Measurements from ENCODE around the gene TTC21B.

TTC21B gene

DNA sequence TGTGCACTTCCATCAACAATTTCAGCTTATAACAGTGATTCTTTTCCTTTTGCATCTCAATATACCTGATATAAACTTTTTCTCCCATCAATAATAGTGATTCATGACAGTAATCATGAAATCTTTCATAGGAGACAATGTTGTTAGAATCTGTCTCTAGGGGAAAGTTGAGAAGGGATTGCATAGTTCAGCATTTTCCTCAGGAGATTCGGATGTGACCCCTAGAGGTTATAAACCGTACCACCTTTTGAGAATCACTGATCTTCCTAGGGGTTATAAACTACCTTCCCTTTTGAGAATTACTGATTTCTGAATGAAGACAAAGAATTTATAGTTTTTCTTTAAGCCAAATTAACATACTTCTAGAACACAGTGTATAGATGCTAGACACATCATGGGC, 106.6 kb downstream of the TTC21B start:
- Histone ChIP-seq H3K9ac (ENCODE audit: low read depth in 1 of 2, low read length in 2 of 2) (no peak overlapping the region), H3K4me1 (ENCODE audit: control insufficient read depth in 1 of 2, insufficient read depth in 2 of 2, low read length in 2 of 2) (no peaks in the 10 kb centered on the region), H3K36me3 (ENCODE audit: control insufficient read depth in 1 of 2, insufficient read depth in 2 of 2, low read length in 2 of 2) (no peaks in the 10 kb centered on the region), H3K27ac (ENCODE audit: low read depth, low read length) (no peak overlapping the region), H3K4me3 (ENCODE audit: low read depth in 1 of 2, low read length in 2 of 2) (no peak overlapping the region), H3K27me3 (ENCODE audit: control insufficient read depth in 1 of 2, insufficient read depth in 2 of 2, low read length in 2 of 2) (no peaks in the 10 kb centered on the region), H3K9me3 (ENCODE audit: control insufficient read depth in 1 of 2, low read length in 2 of 2) (no peaks in the 10 kb centered on the region)

- Histone ChIP-seq H3K36me3 (ENCODE audit: control insufficient read depth in 1 of 2, insufficient read depth in 2 of 2, low read length in 2 of 2) (no peaks in the 10 kb centered on the region), H3K27ac (ENCODE audit: low read depth, low read length) (no peak overlapping the region), H3K4me3 (ENCODE audit: low read depth in 1 of 2, low read length in 2 of 2) (no peak overlapping the region), H3K4me1 (ENCODE audit: control insufficient read depth in 1 of 2, insufficient read depth in 2 of 2, low read length in 2 of 2) (no peaks in the 10 kb centered on the region), H3K9me3 (ENCODE audit: control insufficient read depth in 1 of 2, low read length in 2 of 2) (no peaks in the 10 kb centered on the region), H3K27me3 (ENCODE audit: control insufficient read depth in 1 of 2, insufficient read depth in 2 of 2, low read length in 2 of 2) (no peaks in the 10 kb centered on the region), H3K9ac (ENCODE audit: low read depth in 1 of 2, low read length in 2 of 2) (no peak overlapping the region)
Observed at GRCh38 chr2:165846056-165846455, 107.5 kb downstream of the TTC21B start.

DNA sequence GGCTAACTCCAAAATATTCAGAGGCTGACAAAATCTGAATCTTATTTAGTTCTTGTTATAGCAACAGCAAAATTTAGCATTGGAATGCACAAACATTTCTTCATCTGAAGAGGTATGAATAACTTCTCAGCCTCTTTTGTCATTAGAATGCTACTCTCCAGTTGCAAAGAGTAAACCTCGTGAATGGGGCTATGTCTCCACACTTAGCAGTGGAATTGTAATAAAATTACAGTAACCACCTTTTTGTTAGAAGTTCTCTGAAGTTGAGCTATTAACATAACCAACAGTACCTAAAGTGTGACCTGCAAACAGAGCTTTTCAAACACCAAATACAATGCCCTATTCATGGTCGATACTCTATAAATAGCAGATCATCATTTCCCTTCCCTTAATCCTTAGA, 109.4 kb downstream of the TTC21B start:
- no peaks in the 10 kb centered on the region for H3K9me3 ChIP-seq (ENCODE audit: control insufficient read depth in 1 of 2, low read length in 2 of 2)
- H3K9ac ChIP-seq (ENCODE audit: low read depth in 1 of 2, low read length in 2 of 2), result no peak overlapping the region
- no peaks in the 10 kb centered on the region for H3K4me1 ChIP-seq (ENCODE audit: control insufficient read depth in 1 of 2, insufficient read depth in 2 of 2, low read length in 2 of 2)
- H3K27me3 ChIP-seq (ENCODE audit: control insufficient read depth in 1 of 2, insufficient read depth in 2 of 2, low read length in 2 of 2), result no peaks in the 10 kb centered on the region
- no peak overlapping the region for H3K4me3 ChIP-seq (ENCODE audit: low read depth in 1 of 2, low read length in 2 of 2)
- H3K27ac ChIP-seq (ENCODE audit: low read depth, low read length), result no peak overlapping the region
- no peaks in the 10 kb centered on the region for H3K36me3 ChIP-seq (ENCODE audit: control insufficient read depth in 1 of 2, insufficient read depth in 2 of 2, low read length in 2 of 2)

DNA sequence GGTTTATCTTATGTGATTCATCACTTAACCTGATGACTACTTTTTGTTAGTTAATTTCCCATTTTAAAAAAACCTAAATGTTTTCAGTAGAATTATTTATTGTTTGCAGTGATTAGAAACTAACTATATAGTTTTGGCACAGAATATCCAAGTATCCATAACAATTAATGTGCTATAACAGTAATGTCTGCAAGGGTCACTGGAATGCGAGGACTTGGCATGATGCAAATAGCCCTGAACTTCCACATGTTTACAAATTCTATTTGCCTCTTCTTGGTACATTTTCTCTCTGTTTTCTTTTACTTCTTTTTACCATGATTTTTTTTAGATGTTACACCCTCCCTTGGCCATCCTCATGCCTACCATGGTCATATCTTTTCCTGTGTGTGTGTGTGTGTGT, 110.2 kb downstream of the TTC21B start:
- Histone ChIP-seq H3K27me3 (ENCODE audit: control insufficient read depth in 1 of 2, insufficient read depth in 2 of 2, low read length in 2 of 2) (no peaks in the 10 kb centered on the region), H3K27ac (ENCODE audit: low read depth, low read length) (no peak overlapping the region), H3K4me3 (ENCODE audit: low read depth in 1 of 2, low read length in 2 of 2) (no peak overlapping the region), H3K9me3 (ENCODE audit: control insufficient read depth in 1 of 2, low read length in 2 of 2) (no peaks in the 10 kb centered on the region), H3K36me3 (ENCODE audit: control insufficient read depth in 1 of 2, insufficient read depth in 2 of 2, low read length in 2 of 2) (no peaks in the 10 kb centered on the region), H3K9ac (ENCODE audit: low read depth in 1 of 2, low read length in 2 of 2) (no peak overlapping the region), H3K4me1 (ENCODE audit: control insufficient read depth in 1 of 2, insufficient read depth in 2 of 2, low read length in 2 of 2) (no peaks in the 10 kb centered on the region)

DNA sequence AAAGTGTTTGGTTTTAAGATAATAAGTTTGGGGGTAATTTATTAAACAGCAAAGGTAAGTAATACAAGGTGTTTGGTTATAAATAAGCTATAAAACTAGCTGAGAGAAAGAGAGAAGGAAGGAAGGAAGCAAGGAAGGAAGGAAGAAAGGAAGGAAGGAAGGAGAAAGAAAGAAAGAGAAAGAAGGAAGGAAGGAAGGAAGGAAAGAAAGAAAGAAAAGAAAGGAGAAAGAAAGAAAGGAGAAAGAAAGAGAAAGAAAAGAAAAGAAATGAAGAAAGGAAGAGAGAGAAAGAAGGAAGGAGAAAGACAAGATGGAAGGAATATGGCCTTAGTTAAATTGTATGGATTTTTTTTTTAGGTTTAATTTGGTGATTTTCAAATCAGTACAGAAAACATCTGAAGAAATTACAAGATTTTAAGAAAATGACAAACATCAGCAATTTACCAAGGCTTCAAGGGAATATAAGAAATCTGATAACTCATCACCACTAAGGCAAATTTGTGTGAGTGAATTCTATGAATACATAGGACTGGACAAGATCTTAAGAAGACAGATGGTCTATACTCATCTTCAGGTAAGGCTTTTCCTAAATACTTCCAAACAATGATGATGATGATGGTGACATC, 113.1 kb downstream of the TTC21B start:
- Histone ChIP-seq H3K9me3 (ENCODE audit: control insufficient read depth in 1 of 2, low read length in 2 of 2) (no peaks in the 10 kb centered on the region), H3K4me3 (ENCODE audit: low read depth in 1 of 2, low read length in 2 of 2) (no peak overlapping the region), H3K27me3 (ENCODE audit: control insufficient read depth in 1 of 2, insufficient read depth in 2 of 2, low read length in 2 of 2) (no peaks in the 10 kb centered on the region), H3K9ac (ENCODE audit: low read depth in 1 of 2, low read length in 2 of 2) (no peak overlapping the region), H3K36me3 (ENCODE audit: control insufficient read depth in 1 of 2, insufficient read depth in 2 of 2, low read length in 2 of 2) (no peaks in the 10 kb centered on the region), H3K27ac (ENCODE audit: low read depth, low read length) (no peak overlapping the region), H3K4me1 (ENCODE audit: control insufficient read depth in 1 of 2, insufficient read depth in 2 of 2, low read length in 2 of 2) (no peaks in the 10 kb centered on the region)

DNA sequence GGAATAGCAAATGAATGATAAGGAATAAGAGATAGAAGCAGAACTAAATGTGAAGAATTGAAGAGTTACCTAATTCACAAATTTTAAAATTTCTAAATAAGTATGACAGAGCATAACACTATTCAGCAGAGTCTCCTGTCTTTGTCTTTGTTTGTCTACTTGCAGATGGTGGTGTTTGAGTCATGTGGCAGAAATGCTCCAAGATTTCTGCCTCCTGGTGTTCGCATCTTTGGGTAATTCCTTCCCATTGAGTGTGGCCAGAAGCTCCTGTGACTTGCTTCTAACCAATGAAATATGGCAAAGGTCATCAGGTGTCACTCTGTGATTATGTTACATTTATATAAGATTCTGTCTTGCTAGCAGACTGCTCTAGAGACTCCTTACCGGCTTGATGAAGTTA, 114.0 kb downstream of the TTC21B start:
- H3K36me3 ChIP-seq (ENCODE audit: control insufficient read depth in 1 of 2, insufficient read depth in 2 of 2, low read length in 2 of 2), result no peaks in the 10 kb centered on the region
- no peak overlapping the region for H3K27ac ChIP-seq (ENCODE audit: low read depth, low read length)
- no peaks in the 10 kb centered on the region for H3K27me3 ChIP-seq (ENCODE audit: control insufficient read depth in 1 of 2, insufficient read depth in 2 of 2, low read length in 2 of 2)
- no peak overlapping the region for H3K9ac ChIP-seq (ENCODE audit: low read depth in 1 of 2, low read length in 2 of 2)
- no peak overlapping the region for H3K4me3 ChIP-seq (ENCODE audit: low read depth in 1 of 2, low read length in 2 of 2)
- H3K9me3 ChIP-seq (ENCODE audit: control insufficient read depth in 1 of 2, low read length in 2 of 2), result no peaks in the 10 kb centered on the region
- no peaks in the 10 kb centered on the region for H3K4me1 ChIP-seq (ENCODE audit: control insufficient read depth in 1 of 2, insufficient read depth in 2 of 2, low read length in 2 of 2)

GRCh38 chr2:165837122-165837521, 116.5 kb downstream of the TTC21B start:
- no peaks in the 10 kb centered on the region for H3K4me1 ChIP-seq (ENCODE audit: control insufficient read depth in 1 of 2, insufficient read depth in 2 of 2, low read length in 2 of 2)
- no peaks in the 10 kb centered on the region for H3K36me3 ChIP-seq (ENCODE audit: control insufficient read depth in 1 of 2, insufficient read depth in 2 of 2, low read length in 2 of 2)
- H3K9ac ChIP-seq (ENCODE audit: low read depth in 1 of 2, low read length in 2 of 2), result no peak overlapping the region
- H3K27ac ChIP-seq (ENCODE audit: low read depth, low read length), result no peak overlapping the region
- H3K4me3 ChIP-seq (ENCODE audit: low read depth in 1 of 2, low read length in 2 of 2), result no peak overlapping the region
- no peaks in the 10 kb centered on the region for H3K9me3 ChIP-seq (ENCODE audit: control insufficient read depth in 1 of 2, low read length in 2 of 2)
- H3K27me3 ChIP-seq (ENCODE audit: control insufficient read depth in 1 of 2, insufficient read depth in 2 of 2, low read length in 2 of 2), result no peaks in the 10 kb centered on the region

GRCh38 chr2:165835363-165835762, 118.2 kb downstream of the TTC21B start:
- no peak overlapping the region for H3K9ac ChIP-seq (ENCODE audit: low read depth in 1 of 2, low read length in 2 of 2)
- no peaks in the 10 kb centered on the region for H3K27me3 ChIP-seq (ENCODE audit: control insufficient read depth in 1 of 2, insufficient read depth in 2 of 2, low read length in 2 of 2)
- H3K36me3 ChIP-seq (ENCODE audit: control insufficient read depth in 1 of 2, insufficient read depth in 2 of 2, low read length in 2 of 2), result no peaks in the 10 kb centered on the region
- H3K27ac ChIP-seq (ENCODE audit: low read depth, low read length), result no peak overlapping the region
- no peaks in the 10 kb centered on the region for H3K4me1 ChIP-seq (ENCODE audit: control insufficient read depth in 1 of 2, insufficient read depth in 2 of 2, low read length in 2 of 2)
- no peak overlapping the region for H3K4me3 ChIP-seq (ENCODE audit: low read depth in 1 of 2, low read length in 2 of 2)
- no peaks in the 10 kb centered on the region for H3K9me3 ChIP-seq (ENCODE audit: control insufficient read depth in 1 of 2, low read length in 2 of 2)

DNA sequence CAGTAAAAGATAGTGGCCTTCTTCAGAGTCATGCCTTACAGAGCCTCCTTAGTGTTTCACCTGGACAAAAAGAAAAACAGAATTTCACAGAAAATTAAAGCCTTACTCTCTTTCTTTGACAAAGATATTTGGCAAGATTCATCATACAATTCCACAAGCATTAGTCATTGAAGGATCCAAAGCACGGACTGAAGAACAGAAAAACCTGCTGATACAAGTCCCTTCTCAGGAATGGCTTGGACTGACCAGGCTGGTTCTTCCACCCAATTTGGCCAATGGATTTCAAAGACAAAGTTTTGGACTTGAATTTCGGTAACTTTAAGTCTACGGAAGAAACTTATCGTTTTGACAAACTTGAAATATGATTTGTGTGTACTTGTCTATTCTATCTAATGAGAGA, 120.4 kb downstream of the TTC21B start:
- no peaks in the 10 kb centered on the region for H3K4me1 ChIP-seq (ENCODE audit: control insufficient read depth in 1 of 2, insufficient read depth in 2 of 2, low read length in 2 of 2)
- no peak overlapping the region for H3K4me3 ChIP-seq (ENCODE audit: low read depth in 1 of 2, low read length in 2 of 2)
- no peak overlapping the region for H3K27ac ChIP-seq (ENCODE audit: low read depth, low read length)
- H3K9ac ChIP-seq (ENCODE audit: low read depth in 1 of 2, low read length in 2 of 2), result no peak overlapping the region
- no peaks in the 10 kb centered on the region for H3K36me3 ChIP-seq (ENCODE audit: control insufficient read depth in 1 of 2, insufficient read depth in 2 of 2, low read length in 2 of 2)
- H3K9me3 ChIP-seq (ENCODE audit: control insufficient read depth in 1 of 2, low read length in 2 of 2), result no peaks in the 10 kb centered on the region
- no peaks in the 10 kb centered on the region for H3K27me3 ChIP-seq (ENCODE audit: control insufficient read depth in 1 of 2, insufficient read depth in 2 of 2, low read length in 2 of 2)

DNA sequence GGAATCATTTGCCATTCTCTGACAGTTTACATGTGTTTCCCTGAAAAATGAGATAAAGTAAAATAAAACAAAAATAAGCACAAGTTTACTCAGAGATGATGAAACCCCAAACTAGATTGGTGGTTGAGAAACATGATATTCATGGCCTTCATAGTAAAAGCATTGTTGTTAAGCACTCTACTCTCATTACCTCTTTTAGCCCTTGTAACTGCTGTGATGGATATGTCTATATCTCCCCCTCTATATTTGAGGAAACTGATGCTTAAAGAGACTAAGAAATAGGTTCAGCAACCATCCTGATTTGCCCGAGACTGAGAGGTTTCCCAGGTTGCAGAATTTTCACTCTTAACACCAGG, 125.7 kb downstream of the TTC21B start:
- Histone ChIP-seq H3K4me3 (ENCODE audit: low read depth in 1 of 2, low read length in 2 of 2) (no peak overlapping the region), H3K4me1 (ENCODE audit: control insufficient read depth in 1 of 2, insufficient read depth in 2 of 2, low read length in 2 of 2) (peaks cover 0 to 4% of the 10 kb centered on the region in 2 donors), H3K9me3 (ENCODE audit: control insufficient read depth in 1 of 2, low read length in 2 of 2) (no peaks in the 10 kb centered on the region), H3K27ac (ENCODE audit: low read depth, low read length) (no peak overlapping the region), H3K36me3 (ENCODE audit: control insufficient read depth in 1 of 2, insufficient read depth in 2 of 2, low read length in 2 of 2) (no peaks in the 10 kb centered on the region), H3K9ac (ENCODE audit: low read depth in 1 of 2, low read length in 2 of 2) (no peak overlapping the region), H3K27me3 (ENCODE audit: control insufficient read depth in 1 of 2, insufficient read depth in 2 of 2, low read length in 2 of 2) (no peaks in the 10 kb centered on the region)
